Smooth muscle cell (in vitro differentiated cells): Measurements from ENCODE around the gene RELN. TPM values are rescaled to one million over a fixed set of nuclear protein-coding genes. Genes with fewer than 3 reads are reported as not detected.

Experiments used
- DNase-seq: peaks from one replicate; lab custom pipeline; 2025; ENCODE audit not compliant: unreplicated experiment; lab: John Stamatoyannopoulos, UW
- H2AFZ ChIP-seq: fragments of 200-600 bp; sonication (generic); 2 replicates; pipeline ENCODE4 v1.6.0; 2016; ENCODE audit warnings: antibody characterized with exemption, low read depth, mild to moderate bottlenecking
- H3F3A ChIP-seq: fragments of 200-600 bp; sonication (generic); 2 replicates; pipeline ENCODE4 v1.6.0; 2017; ENCODE audit warnings: antibody characterized with exemption, low read depth
- H3K27ac ChIP-seq: fragments of 200-600 bp; sonication (generic); 2 replicates; pipeline ENCODE4 v1.5.1; 2016; ENCODE audit warnings: low read depth, mild to moderate bottlenecking
- H3K27me3 ChIP-seq: fragments of 200-600 bp; sonication (generic); 2 replicates; pipeline ENCODE4 v1.6.1; 2016; ENCODE audit warnings: low read depth, mild to moderate bottlenecking
- H3K36me3 ChIP-seq: fragments of 200-600 bp; sonication (generic); 2 replicates; pipeline ENCODE4 v1.5.1; 2016; ENCODE audit warnings: low read depth
- H3K4me1 ChIP-seq: fragments of 200-600 bp; sonication (generic); 2 replicates; pipeline ENCODE4 v1.5.1; 2016; ENCODE audit warnings: low read depth
- H3K4me2 ChIP-seq: fragments of 200-600 bp; sonication (generic); 2 replicates; pipeline ENCODE4 v1.6.0; 2016; ENCODE audit warnings: mild to moderate bottlenecking
- H3K4me3 ChIP-seq: fragments of 200-600 bp; sonication (generic); 2 replicates; pipeline ENCODE4 v1.5.1; 2016; ENCODE audit warnings: mild to moderate bottlenecking
- H3K79me2 ChIP-seq: fragments of 200-600 bp; sonication (generic); 2 replicates; pipeline ENCODE4 v1.6.0; 2016; ENCODE audit warnings: low read depth, mild to moderate bottlenecking
- H3K9ac ChIP-seq: fragments of 200-600 bp; sonication (generic); 2 replicates; pipeline ENCODE4 v1.6.0; 2016; ENCODE audit warnings: low read depth
- H3K9me3 ChIP-seq: fragments of 200-600 bp; sonication (generic); replicated peaks from 2 replicates; pipeline ENCODE4 v1.5.1; 2016; ENCODE audit warnings: low read depth
- H4K20me1 ChIP-seq: fragments of 200-600 bp; sonication (generic); 2 replicates; pipeline ENCODE4 v1.6.0; 2016; ENCODE audit warnings: low read depth
- WGBS: methylation state at CpG from one replicate; pipeline ENCODE4 v1.1.7; 2016; ENCODE audit warnings: low lambda C conversion rate; 5-methylcytosine and 5-hydroxymethylcytosine counted together
- polyA plus RNA-seq: library from polyadenylated mRNA; unstranded; fragments of >200 nt; fragmentation: Nextera tagmentation; extraction: Ambion mirVana; gene quantifications from 2 replicates; pipeline ENCODE4 v1.2.1, GENCODE V29; 2016
- total RNA-seq: library from RNA; depleted of rRNA; stranded (reverse); fragments of >200 nt; gene quantifications from 2 replicates; pipeline ENCODE4 v1.2.3, GENCODE V29; 2014
- TF ChIP-seq, protein P1 (sequence below): fragments of 200-600 bp; sonication (generic); IDR thresholded peaks from 2 replicates; pipeline ENCODE4 v1.5.1; 2017; ENCODE audit warnings: borderline replicate concordance, mild to moderate bottlenecking, antibody characterized with exemption; ENCODE audit not compliant: insufficient read depth, poor library complexity, severe bottlenecking

Gene RELN
- total and polyA plus RNA-seq, 2 experiments from 2014 or later = 0.90 TPM; not detected in 1

DNA sequence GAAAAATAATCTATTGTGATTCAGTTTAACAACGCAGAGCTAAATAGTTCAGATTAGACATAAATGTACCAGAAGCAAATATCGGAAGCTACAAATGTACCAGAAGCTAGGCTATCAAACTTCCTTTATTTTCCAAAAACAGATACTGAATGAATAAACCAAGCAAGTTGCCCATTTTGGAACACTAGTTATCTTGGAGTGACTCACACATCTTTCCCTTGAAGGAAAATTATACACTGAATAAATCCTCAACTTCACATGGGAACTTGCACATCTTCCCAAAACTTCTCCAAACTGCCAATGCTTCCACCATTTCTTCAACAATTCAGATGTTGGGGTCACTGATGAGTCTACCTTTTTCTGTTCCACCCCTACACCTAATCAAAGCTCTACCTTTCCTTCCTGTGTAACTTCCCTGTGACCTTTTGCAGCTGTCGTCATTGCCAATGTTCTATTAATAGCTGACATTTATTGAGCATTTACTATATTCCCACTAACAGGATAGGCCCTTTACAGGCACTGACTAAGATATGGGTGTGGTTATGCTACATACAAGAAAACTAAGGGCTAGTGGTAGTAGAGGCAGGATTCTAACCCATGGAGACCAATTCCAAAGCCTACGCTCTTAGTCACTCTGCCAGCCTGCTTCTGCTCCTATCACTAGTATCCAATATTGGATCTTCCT is 22.7 kb downstream of the RELN start:
- Histone ChIP-seq H3K27ac (no peak overlapping the region), H3F3A (no peaks in the 10 kb centered on the region), H4K20me1 (no peaks in the 10 kb centered on the region), H3K4me3 (no peak overlapping the region), H3K4me1 (no peaks in the 10 kb centered on the region), H3K79me2 (no peaks in the 10 kb centered on the region), H3K9ac (no peak overlapping the region), H3K4me2 (no peak overlapping the region), H3K27me3 (peaks cover 10% of the 10 kb centered on the region), H3K9me3 (no peaks in the 10 kb centered on the region), H3K36me3 (no peaks in the 10 kb centered on the region), H2AFZ (no peak overlapping the region)
- TF ChIP-seq, protein P1, sequence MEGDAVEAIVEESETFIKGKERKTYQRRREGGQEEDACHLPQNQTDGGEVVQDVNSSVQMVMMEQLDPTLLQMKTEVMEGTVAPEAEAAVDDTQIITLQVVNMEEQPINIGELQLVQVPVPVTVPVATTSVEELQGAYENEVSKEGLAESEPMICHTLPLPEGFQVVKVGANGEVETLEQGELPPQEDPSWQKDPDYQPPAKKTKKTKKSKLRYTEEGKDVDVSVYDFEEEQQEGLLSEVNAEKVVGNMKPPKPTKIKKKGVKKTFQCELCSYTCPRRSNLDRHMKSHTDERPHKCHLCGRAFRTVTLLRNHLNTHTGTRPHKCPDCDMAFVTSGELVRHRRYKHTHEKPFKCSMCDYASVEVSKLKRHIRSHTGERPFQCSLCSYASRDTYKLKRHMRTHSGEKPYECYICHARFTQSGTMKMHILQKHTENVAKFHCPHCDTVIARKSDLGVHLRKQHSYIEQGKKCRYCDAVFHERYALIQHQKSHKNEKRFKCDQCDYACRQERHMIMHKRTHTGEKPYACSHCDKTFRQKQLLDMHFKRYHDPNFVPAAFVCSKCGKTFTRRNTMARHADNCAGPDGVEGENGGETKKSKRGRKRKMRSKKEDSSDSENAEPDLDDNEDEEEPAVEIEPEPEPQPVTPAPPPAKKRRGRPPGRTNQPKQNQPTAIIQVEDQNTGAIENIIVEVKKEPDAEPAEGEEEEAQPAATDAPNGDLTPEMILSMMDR = no peak
- 94% methylated on average over 4 of the region's 4 CpGs for WGBS
- no peak for DNase-seq

DNA sequence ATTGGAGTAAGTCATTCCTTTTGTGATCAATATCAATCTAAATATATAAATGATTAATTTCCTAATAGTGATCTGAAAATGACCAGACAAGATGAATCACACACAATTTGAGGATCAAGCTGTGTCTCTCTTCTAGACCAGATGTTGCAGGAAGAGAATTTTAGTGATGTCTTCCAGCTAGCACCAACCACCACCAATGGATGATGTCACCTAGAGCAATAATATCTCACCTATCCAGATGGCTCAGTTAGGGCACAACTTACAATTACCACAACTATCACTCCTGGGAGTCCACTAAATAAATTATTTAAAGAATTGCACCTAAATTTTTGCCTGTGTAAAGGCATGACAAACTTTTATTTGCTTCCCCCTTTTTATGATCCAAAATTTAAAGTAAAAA is 25.2 kb downstream of the RELN start:
- Histone ChIP-seq H3K4me1 (no peaks in the 10 kb centered on the region), H4K20me1 (no peaks in the 10 kb centered on the region), H3K4me3 (no peak overlapping the region), H3K27me3 (peaks cover 28% of the 10 kb centered on the region), H3K36me3 (no peaks in the 10 kb centered on the region), H3K27ac (no peak overlapping the region), H3K9ac (no peak overlapping the region), H3K9me3 (no peaks in the 10 kb centered on the region), H3K79me2 (no peaks in the 10 kb centered on the region), H2AFZ (no peak overlapping the region), H3F3A (no peaks in the 10 kb centered on the region), H3K4me2 (no peak overlapping the region)
- DNase-seq = no peak
- TF ChIP-seq, protein P1 = no peak

- Histone ChIP-seq H3K4me1 (no peaks in the 10 kb centered on the region), H4K20me1 (no peaks in the 10 kb centered on the region), H3K27ac (no peak overlapping the region), H3K4me3 (no peak overlapping the region), H3F3A (no peaks in the 10 kb centered on the region), H3K9me3 (no peaks in the 10 kb centered on the region), H3K9ac (no peak overlapping the region), H3K4me2 (no peak overlapping the region), H3K79me2 (no peaks in the 10 kb centered on the region), H2AFZ (no peak overlapping the region), H3K36me3 (no peaks in the 10 kb centered on the region), H3K27me3 (peaks cover 35% of the 10 kb centered on the region)
- DNase-seq = no peak
- 82% methylated on average over 6 of the region's 6 CpGs for WGBS
- TF ChIP-seq, protein P1 = no peak
Measured at GRCh38 chr7:103962070-103962469, 27.4 kb downstream of the RELN start.

GRCh38 chr7:103958284-103958818 is 31.1 kb downstream of the RELN start:
- Histone ChIP-seq H3K4me1 (no peaks in the 10 kb centered on the region), H3K4me3 (no peak overlapping the region), H3K36me3 (no peaks in the 10 kb centered on the region), H3K9ac (no peak overlapping the region), H3F3A (no peaks in the 10 kb centered on the region), H3K9me3 (no peaks in the 10 kb centered on the region), H3K4me2 (no peak overlapping the region), H2AFZ (no peak overlapping the region), H3K27me3 (peaks cover 43% of the 10 kb centered on the region), H3K79me2 (no peaks in the 10 kb centered on the region), H4K20me1 (no peaks in the 10 kb centered on the region), H3K27ac (no peak overlapping the region)
- TF ChIP-seq, protein P1 = no peak
- 95% methylated on average over 1 of the region's 1 CpG for WGBS
- no peak for DNase-seq
